Central memory CD8-positive, alpha-beta T cell (primary cell): ENCODE measurements around the gene MALL.
"Not testable (repeated sequence)": the region's sequence is repeated elsewhere in the genome, so short reads cannot be mapped to it uniquely, and the experiment has no call there.

Source experiments
- ATAC-seq: fragments of 150-1000 bp; cut with Tn5 transposase; replicated peaks from 2 replicates; pipeline ENCODE4 v1.10.0; 2022; ENCODE audit warnings: mild to moderate bottlenecking, moderate FRiP score, moderate number of reproducible peaks; ENCODE audit not compliant: poor library complexity, severe bottlenecking; ENCODE audit errors: extremely low read depth
- DNase-seq, 2 donors: peaks; one replicate each; pipeline ENCODE4 v3.0.0; 2021; ENCODE audit warnings: low spot score in 2 of 2
- H3K27ac Mint-ChIP-seq: one replicate; pipeline ENCODE4 v1.8.0; 2022; ENCODE audit warnings: low read depth, mild to moderate bottlenecking, moderate library complexity, mixed read lengths
- H3K27me3 Mint-ChIP-seq: one replicate; pipeline ENCODE4 v1.8.0; 2022; ENCODE audit warnings: mixed read lengths
- H3K36me3 Mint-ChIP-seq: one replicate; pipeline ENCODE4 v1.8.0; 2022; ENCODE audit warnings: mild to moderate bottlenecking, moderate library complexity, mixed read lengths; ENCODE audit not compliant: insufficient read depth
- H3K4me1 Mint-ChIP-seq: one replicate; pipeline ENCODE4 v1.8.0; 2022; ENCODE audit warnings: mixed read lengths
- H3K4me3 Mint-ChIP-seq: one replicate; pipeline ENCODE4 v1.8.0; 2022; ENCODE audit warnings: mild to moderate bottlenecking, moderate library complexity, mixed read lengths
- H3K9me3 Mint-ChIP-seq: one replicate; pipeline ENCODE4 v1.8.0; 2022; ENCODE audit warnings: mixed read lengths

Gene MALL

GRCh38 chr2:110100880-110101279, 14.7 kb downstream of the MALL start:
- ATAC-seq, result not testable (repeated sequence)

GRCh38 chr2:110100480-110100879, 15.1 kb downstream of the MALL start:
- no peaks in the 10 kb centered on the region for H3K4me1 Mint-ChIP-seq
- no peak overlapping the region for H3K4me3 Mint-ChIP-seq
- H3K27me3 Mint-ChIP-seq, result peaks cover 40% of the 10 kb centered on the region
- no peaks in the 10 kb centered on the region for H3K9me3 Mint-ChIP-seq
- no peak overlapping the region for H3K27ac Mint-ChIP-seq
- H3K36me3 Mint-ChIP-seq, result peaks cover 1% of the 10 kb centered on the region
- DNase-seq, result no peak
- ATAC-seq, result no peak

More at GRCh38 chr2:110100880-110101279, 14.7 kb downstream of the MALL start:
- not testable (repeated sequence) for DNase-seq, H3K4me1 Mint-ChIP-seq, H3K36me3 Mint-ChIP-seq, H3K4me3 Mint-ChIP-seq, H3K27ac Mint-ChIP-seq, H3K9me3 Mint-ChIP-seq
- H3K27me3 Mint-ChIP-seq, result peaks cover 44% of the 10 kb centered on the region

GRCh38 chr2:110099471-110100225, 16.0 kb downstream of the MALL start:
- peaks cover 32% of the 10 kb centered on the region for H3K27me3 Mint-ChIP-seq
- no peaks in the 10 kb centered on the region for H3K9me3 Mint-ChIP-seq
- no peaks in the 10 kb centered on the region for H3K4me1 Mint-ChIP-seq
- H3K36me3 Mint-ChIP-seq, result no peaks in the 10 kb centered on the region
- ATAC-seq (no peak), DNase-seq (no peak)
- no peak overlapping the region for H3K27ac Mint-ChIP-seq
- H3K4me3 Mint-ChIP-seq, result no peak overlapping the region

GRCh38 chr2:110099038-110099425, 16.6 kb downstream of the MALL start:
- Mint-ChIP-seq H3K27ac (no peak overlapping the region), H3K4me1 (no peaks in the 10 kb centered on the region), H3K27me3 (peaks cover 26% of the 10 kb centered on the region), H3K36me3 (no peaks in the 10 kb centered on the region), H3K9me3 (no peaks in the 10 kb centered on the region), H3K4me3 (no peak overlapping the region)
- ATAC-seq (no peak), DNase-seq (no peak)

- DNase-seq (no peak), ATAC-seq (no peak)
- H3K27ac Mint-ChIP-seq, result no peak overlapping the region
- no peaks in the 10 kb centered on the region for H3K4me1 Mint-ChIP-seq
- no peak overlapping the region for H3K4me3 Mint-ChIP-seq
- H3K9me3 Mint-ChIP-seq, result no peaks in the 10 kb centered on the region
- H3K36me3 Mint-ChIP-seq, result no peaks in the 10 kb centered on the region
- peaks cover 12% of the 10 kb centered on the region for H3K27me3 Mint-ChIP-seq
Measured at GRCh38 chr2:110097506-110098220, 18.0 kb downstream of the MALL start.

GRCh38 chr2:110095994-110096633, 19.5 kb downstream of the MALL start:
- DNase-seq (no peak), ATAC-seq (no peak)
- no peak overlapping the region for H3K4me3 Mint-ChIP-seq
- H3K9me3 Mint-ChIP-seq, result no peaks in the 10 kb centered on the region
- no peaks in the 10 kb centered on the region for H3K36me3 Mint-ChIP-seq
- H3K27ac Mint-ChIP-seq, result no peak overlapping the region
- no peaks in the 10 kb centered on the region for H3K4me1 Mint-ChIP-seq
- no peaks in the 10 kb centered on the region for H3K27me3 Mint-ChIP-seq

- not testable (repeated sequence) for H3K36me3 Mint-ChIP-seq, ATAC-seq, H3K27me3 Mint-ChIP-seq, H3K9me3 Mint-ChIP-seq, H3K4me1 Mint-ChIP-seq, H3K27ac Mint-ChIP-seq, H3K4me3 Mint-ChIP-seq, DNase-seq
Measured at GRCh38 chr2:110094884-110095534, 20.6 kb downstream of the MALL start.

- not testable (repeated sequence) for H3K27me3 Mint-ChIP-seq, H3K4me3 Mint-ChIP-seq, H3K36me3 Mint-ChIP-seq
Measured at GRCh38 chr2:110093924-110094323, 21.7 kb downstream of the MALL start.

GRCh38 chr2:110090164-110090563, 25.5 kb downstream of the MALL start:
- DNase-seq, ATAC-seq, H3K9me3 Mint-ChIP-seq, H3K27me3 Mint-ChIP-seq, H3K4me3 Mint-ChIP-seq, H3K27ac Mint-ChIP-seq, H3K36me3 Mint-ChIP-seq, H3K4me1 Mint-ChIP-seq: not testable (repeated sequence)

More at GRCh38 chr2:110093924-110094323, 21.7 kb downstream of the MALL start:
- not testable (repeated sequence) for H3K27ac Mint-ChIP-seq, H3K4me1 Mint-ChIP-seq, H3K9me3 Mint-ChIP-seq, ATAC-seq, DNase-seq

GRCh38 chr2:110083757-110084156, 31.9 kb downstream of the MALL start:
- not testable (repeated sequence) for H3K36me3 Mint-ChIP-seq, H3K9me3 Mint-ChIP-seq, H3K27me3 Mint-ChIP-seq, H3K4me3 Mint-ChIP-seq, DNase-seq, H3K4me1 Mint-ChIP-seq, H3K27ac Mint-ChIP-seq, ATAC-seq

GRCh38 chr2:110083162-110083561, 32.5 kb downstream of the MALL start:
- H3K27ac Mint-ChIP-seq, ATAC-seq, DNase-seq, H3K4me3 Mint-ChIP-seq, H3K36me3 Mint-ChIP-seq, H3K4me1 Mint-ChIP-seq, H3K9me3 Mint-ChIP-seq, H3K27me3 Mint-ChIP-seq: not testable (repeated sequence)

GRCh38 chr2:110078104-110078503, 37.5 kb downstream of the MALL start:
- not testable (repeated sequence) for H3K9me3 Mint-ChIP-seq, H3K27ac Mint-ChIP-seq, H3K4me3 Mint-ChIP-seq, H3K4me1 Mint-ChIP-seq, ATAC-seq, H3K27me3 Mint-ChIP-seq, H3K36me3 Mint-ChIP-seq, DNase-seq
